K562 (cell line): Measurements from ENCODE around the gene CRLF2.

Experiments used
- CTCF ChIP-seq, 3 experiments: IDR thresholded peaks in 2 of 3; conservative IDR thresholded peaks in 1 of 3; 2 replicates each; pipeline ENCODE4 v1.5.1; 2011 to 2012; ENCODE audit warnings: low read length in 3 of 3, mild to moderate bottlenecking in 3 of 3, control low read depth in 2 of 3, improper control_type of control experiment in 1 of 3, inconsistent platforms in 1 of 3, low read depth in 1 of 3, mixed read lengths in 1 of 3, moderate library complexity in 1 of 3; ENCODE audit not compliant: insufficient read depth in 2 of 3
- FOXM1 ChIP-seq, 2 experiments: fragments of 450-650 bp in 1 of 2; sonication (generic) in 1 of 2; formaldehyde crosslinking in 1 of 2; IDR thresholded peaks; 2 replicates each; pipeline versions ENCODE4 v1.6.1 to v1.9.0; 2017 to 2022; ENCODE audit warnings: low read depth in 2 of 2, mild to moderate bottlenecking in 2 of 2, missing genetic modification reagents in 1 of 2, moderate library complexity in 1 of 2
- HOXB6 ChIP-seq: fragments of 250-450 bp; sonication (Bioruptor Pico); IDR thresholded peaks from 2 replicates; pipeline ENCODE4 v1.5.1; 2022; ENCODE audit warnings: mild to moderate bottlenecking, borderline replicate concordance
- MTA3 ChIP-seq: fragments of 450-650 bp; formaldehyde crosslinking; IDR thresholded peaks from 2 replicates; pipeline ENCODE4 v1.6.1; 2017; ENCODE audit warnings: mild to moderate bottlenecking, borderline replicate concordance
- POLR2AphosphoS5 ChIP-seq: IDR thresholded peaks from 2 replicates; pipeline ENCODE4 v1.6.1; 2011; ENCODE audit warnings: mild to moderate bottlenecking, low read depth, low read length, moderate library complexity; ENCODE audit not compliant: control insufficient read depth, insufficient read depth
- PYGO2 ChIP-seq: fragments of 450-650 bp; IDR thresholded peaks from 2 replicates; pipeline ENCODE4 v1.6.1; 2016; ENCODE audit warnings: mild to moderate bottlenecking, missing genetic modification characterization, moderate library complexity, missing compliant biosample characterization
- RBBP5 ChIP-seq: fragments of 200-600 bp; sonication (generic); IDR thresholded peaks from 2 replicates; pipeline ENCODE4 v1.6.1; 2012; ENCODE audit warnings: borderline replicate concordance, mild to moderate bottlenecking, low read length, control low read depth, inconsistent platforms; ENCODE audit not compliant: insufficient read depth, poor library complexity, severe bottlenecking
- TBP ChIP-seq: optimal IDR thresholded peaks from 2 replicates; pipeline ENCODE3; 2011; ENCODE audit warnings: low read depth, low read length, improper control_type of control experiment
- TRIM28 ChIP-seq: fragments of 450-650 bp; IDR thresholded peaks from 2 replicates; pipeline ENCODE4 v1.6.1; 2017
- ZNF592 ChIP-seq: fragments of 450-650 bp; IDR thresholded peaks from 2 replicates; pipeline ENCODE4 v1.6.1; 2017; ENCODE audit warnings: antibody characterized with exemption, mild to moderate bottlenecking

GRCh38 chrX:1202251-1202650 is 10.2 kb downstream of the CRLF2 start:
- no peak for TF ChIP-seq MTA3
- TF ChIP-seq POLR2AphosphoS5, result no peak
- TF ChIP-seq CTCF (IDR thresholded peaks at IDR 0.05 in 2 of 3, conservative IDR thresholded peaks at IDR 0.05 in 1 of 3; ENCODE audit: insufficient read depth in 2 of 3, low read depth in 1 of 3, low read length in 3 of 3), result no peak
- TF ChIP-seq RBBP5, result no peak
- TF ChIP-seq PYGO2, result no peak
- no peak for TF ChIP-seq FOXM1 (IDR thresholded peaks at IDR 0.05; ENCODE audit: low read depth)
- TF ChIP-seq FOXM1 (CRISPR knock-in tag; IDR thresholded peaks at IDR 0.05; ENCODE audit: low read depth), result no peak
- TF ChIP-seq ZNF592, result no peak
- TF ChIP-seq HOXB6, result no peak
- no peak for TF ChIP-seq TRIM28
- no peak for TF ChIP-seq TBP
